ENCODE measurements around the gene ZDHHC14. TPM values are rescaled to one million over a fixed set of nuclear protein-coding genes. Genes with fewer than 3 reads are reported as not detected.

The ZDHHC14 gene
- total RNA-seq, 1 donor from 2014 or later = 26.1 TPM

DNA sequence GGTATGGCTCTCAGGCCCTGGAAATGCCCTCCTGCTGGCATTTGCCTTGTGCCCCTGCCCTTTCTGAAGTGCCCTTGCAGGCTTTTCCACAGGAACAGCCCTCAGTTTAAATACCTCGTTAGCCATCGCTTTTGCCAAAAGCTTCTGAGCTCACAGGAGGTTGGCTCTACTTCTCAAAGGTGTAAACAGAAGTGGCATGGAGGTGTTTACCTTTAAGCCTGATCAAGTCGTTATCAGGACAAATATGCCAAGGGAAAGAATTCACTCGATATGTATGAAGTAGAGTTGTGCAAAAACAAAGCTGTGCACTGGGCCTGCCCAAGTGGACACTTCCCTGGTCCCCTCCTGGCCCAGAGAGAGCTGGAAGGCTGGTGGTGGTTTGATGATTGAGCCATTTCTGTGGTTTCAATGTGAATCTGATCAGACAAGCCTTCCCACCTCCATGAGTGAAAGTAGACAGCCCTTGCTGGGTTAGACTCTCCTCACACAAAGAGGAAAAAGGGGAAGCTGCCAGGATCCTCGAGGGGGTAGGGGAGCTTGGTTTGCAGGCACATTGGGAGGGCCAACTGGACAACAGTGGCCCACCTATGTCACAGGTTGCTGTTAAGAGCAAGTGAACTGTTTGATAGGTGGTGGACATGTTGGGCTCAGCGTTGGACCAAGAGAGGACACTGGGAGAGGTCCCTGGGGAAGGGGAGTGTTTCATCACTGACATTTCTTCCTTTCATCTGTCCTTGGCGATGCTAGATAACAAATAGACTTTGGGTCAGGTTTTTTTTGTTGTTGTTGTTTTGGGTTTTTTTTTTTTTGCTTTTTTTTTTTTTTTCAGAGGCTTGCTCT, 98.7 kb downstream of the ZDHHC14 start:
- DNase-seq (ENCODE audit: low spot score) = no peak
- no peaks in the 10 kb centered on the region for H3K36me3 Mint-ChIP-seq (ENCODE audit: low read depth, unreplicated experiment)
- peaks cover 9% of the 10 kb centered on the region for H3K4me1 Mint-ChIP-seq (ENCODE audit: unreplicated experiment)
- H3K27ac Mint-ChIP-seq (ENCODE audit: unreplicated experiment) = no peak overlapping the region
- peaks cover 1% of the 10 kb centered on the region for H3K27me3 Mint-ChIP-seq (ENCODE audit: unreplicated experiment)
- H3K9me3 Mint-ChIP-seq (ENCODE audit: unreplicated experiment) = no peaks in the 10 kb centered on the region
- H3K4me3 Mint-ChIP-seq (ENCODE audit: unreplicated experiment) = no peak overlapping the region
- TF ChIP-seq, protein P1, sequence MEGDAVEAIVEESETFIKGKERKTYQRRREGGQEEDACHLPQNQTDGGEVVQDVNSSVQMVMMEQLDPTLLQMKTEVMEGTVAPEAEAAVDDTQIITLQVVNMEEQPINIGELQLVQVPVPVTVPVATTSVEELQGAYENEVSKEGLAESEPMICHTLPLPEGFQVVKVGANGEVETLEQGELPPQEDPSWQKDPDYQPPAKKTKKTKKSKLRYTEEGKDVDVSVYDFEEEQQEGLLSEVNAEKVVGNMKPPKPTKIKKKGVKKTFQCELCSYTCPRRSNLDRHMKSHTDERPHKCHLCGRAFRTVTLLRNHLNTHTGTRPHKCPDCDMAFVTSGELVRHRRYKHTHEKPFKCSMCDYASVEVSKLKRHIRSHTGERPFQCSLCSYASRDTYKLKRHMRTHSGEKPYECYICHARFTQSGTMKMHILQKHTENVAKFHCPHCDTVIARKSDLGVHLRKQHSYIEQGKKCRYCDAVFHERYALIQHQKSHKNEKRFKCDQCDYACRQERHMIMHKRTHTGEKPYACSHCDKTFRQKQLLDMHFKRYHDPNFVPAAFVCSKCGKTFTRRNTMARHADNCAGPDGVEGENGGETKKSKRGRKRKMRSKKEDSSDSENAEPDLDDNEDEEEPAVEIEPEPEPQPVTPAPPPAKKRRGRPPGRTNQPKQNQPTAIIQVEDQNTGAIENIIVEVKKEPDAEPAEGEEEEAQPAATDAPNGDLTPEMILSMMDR (IDR thresholded peaks at IDR 0.05; ENCODE audit: unreplicated experiment) = no peak

DNA sequence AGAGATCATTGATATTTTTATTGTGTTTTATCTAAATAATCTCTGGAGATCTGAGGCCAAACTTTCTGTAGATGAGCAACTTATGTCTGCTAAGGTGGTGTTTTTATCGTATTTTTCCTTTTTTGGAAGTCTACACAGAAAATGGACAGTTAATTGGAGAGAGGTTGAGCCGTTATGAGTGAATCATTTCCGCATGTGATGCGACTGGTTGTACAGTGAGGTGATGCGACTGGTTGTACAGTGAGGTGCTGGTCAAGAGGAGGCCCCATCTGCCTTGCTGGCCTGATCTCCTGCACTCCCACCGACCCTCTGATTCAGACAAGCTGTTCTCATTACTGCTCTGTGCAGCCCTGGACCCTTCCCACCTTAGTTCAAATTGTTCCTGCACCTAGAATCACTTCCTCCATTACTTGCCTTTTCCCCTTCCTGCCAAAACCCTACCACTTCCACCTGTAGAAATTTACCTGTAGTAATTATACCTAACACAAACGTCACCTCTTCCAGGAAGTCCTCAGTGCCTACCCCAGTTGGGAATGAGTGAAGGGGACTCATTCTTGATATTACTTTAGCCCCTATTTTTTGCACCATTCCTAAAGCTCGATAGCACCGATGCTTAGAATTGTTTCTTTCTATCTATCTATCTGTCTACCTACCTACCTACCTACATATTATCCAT, 100.3 kb downstream of the ZDHHC14 start:
- peaks cover 18% of the 10 kb centered on the region for H3K4me1 Mint-ChIP-seq (ENCODE audit: unreplicated experiment)
- H3K27ac Mint-ChIP-seq (ENCODE audit: unreplicated experiment) = no peak overlapping the region
- DNase-seq (ENCODE audit: low spot score) = no peak
- no peak overlapping the region for H3K4me3 Mint-ChIP-seq (ENCODE audit: unreplicated experiment)
- H3K9me3 Mint-ChIP-seq (ENCODE audit: unreplicated experiment) = no peaks in the 10 kb centered on the region
- H3K36me3 Mint-ChIP-seq (ENCODE audit: low read depth, unreplicated experiment) = no peaks in the 10 kb centered on the region
- H3K27me3 Mint-ChIP-seq (ENCODE audit: unreplicated experiment) = peaks cover 1% of the 10 kb centered on the region
- TF ChIP-seq, protein P1 (IDR thresholded peaks at IDR 0.05; ENCODE audit: unreplicated experiment) = no peak

DNA sequence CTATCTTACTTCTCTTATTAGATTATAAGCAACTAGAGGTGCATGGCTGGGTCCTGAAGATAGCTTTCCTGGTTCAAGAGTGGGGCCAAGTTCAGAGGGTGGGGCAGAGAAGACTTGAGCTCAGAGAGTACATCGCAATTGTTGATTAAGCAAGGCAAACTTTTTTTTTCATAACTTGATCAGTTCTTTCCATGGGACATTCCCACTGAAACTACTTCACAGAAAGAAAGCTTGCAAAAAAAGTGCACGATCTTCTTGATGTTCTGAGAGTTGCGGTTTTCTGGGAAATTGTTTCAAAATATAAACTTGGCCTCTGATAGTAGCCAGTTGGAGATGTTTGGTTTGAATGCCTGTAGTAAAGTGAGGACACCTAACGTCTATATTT, 100.9 kb downstream of the ZDHHC14 start:
- no peak for DNase-seq (ENCODE audit: low spot score)
- peaks cover 24% of the 10 kb centered on the region for H3K4me1 Mint-ChIP-seq (ENCODE audit: unreplicated experiment)
- H3K27ac Mint-ChIP-seq (ENCODE audit: unreplicated experiment) = no peak overlapping the region
- H3K36me3 Mint-ChIP-seq (ENCODE audit: low read depth, unreplicated experiment) = no peaks in the 10 kb centered on the region
- no peak overlapping the region for H3K4me3 Mint-ChIP-seq (ENCODE audit: unreplicated experiment)
- TF ChIP-seq, protein P1 (IDR thresholded peaks at IDR 0.05; ENCODE audit: unreplicated experiment) = no peak
- H3K27me3 Mint-ChIP-seq (ENCODE audit: unreplicated experiment) = peaks cover 1% of the 10 kb centered on the region
- no peaks in the 10 kb centered on the region for H3K9me3 Mint-ChIP-seq (ENCODE audit: unreplicated experiment)

DNA sequence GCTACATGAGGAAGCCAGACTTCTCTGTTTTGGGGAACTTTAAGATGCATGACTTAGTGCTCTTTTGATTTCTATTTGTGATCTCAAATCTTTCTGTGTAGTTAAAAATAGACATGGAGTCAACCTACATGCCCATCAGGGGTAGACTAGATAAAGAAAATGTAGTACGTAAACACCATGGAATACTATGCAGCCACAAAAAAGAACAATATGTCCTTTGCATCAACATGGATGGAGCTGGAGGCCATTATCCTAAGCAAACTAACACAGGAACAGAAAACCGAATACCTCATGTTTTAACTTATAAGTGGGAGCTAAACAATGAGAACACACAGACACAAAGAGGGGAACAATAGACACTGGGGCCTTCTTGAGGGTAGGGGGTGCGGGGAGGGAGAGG, 102.8 kb downstream of the ZDHHC14 start:
- TF ChIP-seq, protein P1 (IDR thresholded peaks at IDR 0.05; ENCODE audit: unreplicated experiment) = no peak
- Mint-ChIP-seq H3K4me3 (ENCODE audit: unreplicated experiment) (no peak overlapping the region), H3K36me3 (ENCODE audit: low read depth, unreplicated experiment) (no peaks in the 10 kb centered on the region), H3K27ac (ENCODE audit: unreplicated experiment) (no peak overlapping the region), H3K9me3 (ENCODE audit: unreplicated experiment) (no peaks in the 10 kb centered on the region), H3K27me3 (ENCODE audit: unreplicated experiment) (peaks cover 1% of the 10 kb centered on the region), H3K4me1 (ENCODE audit: unreplicated experiment) (peaks cover 36% of the 10 kb centered on the region)
- no peak for DNase-seq (ENCODE audit: low spot score)

DNA sequence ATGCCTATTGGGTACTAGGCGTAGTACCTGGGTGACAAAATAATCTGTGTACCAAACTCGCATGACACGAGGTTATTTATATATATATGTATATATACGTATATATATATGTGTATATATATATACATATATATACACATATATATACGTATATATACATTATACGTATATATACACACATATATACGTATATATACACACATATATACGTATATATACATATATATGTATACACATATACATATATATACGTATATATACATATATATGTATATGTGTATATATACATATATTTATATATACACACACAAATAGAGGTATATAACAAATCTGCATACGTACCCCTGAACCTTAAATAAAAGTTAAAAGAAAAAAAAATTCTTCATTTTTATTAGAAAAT, 103.2 kb downstream of the ZDHHC14 start:
- TF ChIP-seq, protein P1 (IDR thresholded peaks at IDR 0.05; ENCODE audit: unreplicated experiment) = no peak
- no peak overlapping the region for H3K27ac Mint-ChIP-seq (ENCODE audit: unreplicated experiment)
- H3K36me3 Mint-ChIP-seq (ENCODE audit: low read depth, unreplicated experiment) = no peaks in the 10 kb centered on the region
- no peak overlapping the region for H3K4me3 Mint-ChIP-seq (ENCODE audit: unreplicated experiment)
- H3K9me3 Mint-ChIP-seq (ENCODE audit: unreplicated experiment) = no peaks in the 10 kb centered on the region
- H3K27me3 Mint-ChIP-seq (ENCODE audit: unreplicated experiment) = peaks cover 1% of the 10 kb centered on the region
- DNase-seq (ENCODE audit: low spot score) = no peak
- peaks cover 40% of the 10 kb centered on the region for H3K4me1 Mint-ChIP-seq (ENCODE audit: unreplicated experiment)
